Measurements from ENCODE around the gene XCR1.
"Not testable (repeated sequence)": the region's sequence is repeated elsewhere in the genome, so short reads cannot be mapped to it uniquely, and the experiment has no call there.

Gene XCR1

DNA sequence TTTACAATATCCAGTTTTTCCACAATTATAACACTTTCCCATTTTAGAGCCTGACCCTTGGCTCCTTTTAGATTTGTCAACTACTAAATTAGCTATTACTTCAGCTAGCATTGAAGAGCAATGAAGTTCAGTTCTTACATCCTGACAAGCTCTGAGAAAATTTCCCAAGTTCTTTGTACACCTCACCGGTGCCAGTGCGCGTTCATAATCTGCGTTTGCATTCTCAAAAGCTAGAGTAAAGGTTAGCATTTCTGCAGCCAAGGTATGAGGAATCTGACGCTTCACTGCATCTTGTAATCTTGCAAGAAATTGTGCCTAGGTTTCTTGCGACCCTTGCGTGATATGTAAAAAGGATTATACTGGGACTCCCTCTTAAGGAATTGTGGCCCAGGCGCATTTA is 25.2 kb upstream of the XCR1 start:
- in situ Hi-C loops (cut with HindIII; ENCODE audit: low pct_ligation_motif_present, low pct_unique_long_range_greater_than_20kb, low sequenced_read_pairs), result no loop called here

DNA sequence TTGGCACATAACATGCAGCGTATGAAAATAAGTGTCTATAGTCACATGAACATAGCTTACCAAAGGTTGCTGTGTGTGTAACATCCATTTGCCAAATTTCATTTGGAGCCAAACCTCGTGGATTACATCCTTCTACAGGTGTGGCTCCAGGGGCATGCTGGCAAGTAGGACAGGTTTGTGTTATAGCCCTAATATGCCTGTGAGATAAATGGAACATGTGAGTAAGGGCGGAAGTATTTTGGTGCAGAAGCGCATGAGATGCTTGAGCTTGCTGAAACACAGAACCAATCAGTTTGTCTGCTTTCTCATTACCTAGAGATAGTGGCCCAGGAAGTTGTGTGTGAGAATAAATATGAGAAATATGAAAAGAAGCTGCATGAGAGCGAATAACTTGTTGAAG is 21.8 kb upstream of the XCR1 start:
- in situ Hi-C loops (cut with HindIII; ENCODE audit: low pct_ligation_motif_present, low pct_unique_long_range_greater_than_20kb, low sequenced_read_pairs), result no loop called here
- DNase-seq, result no peak

More for the DNA sequence above, 25.2 kb upstream of the XCR1 start:
- DNase-seq, result no peak

DNA sequence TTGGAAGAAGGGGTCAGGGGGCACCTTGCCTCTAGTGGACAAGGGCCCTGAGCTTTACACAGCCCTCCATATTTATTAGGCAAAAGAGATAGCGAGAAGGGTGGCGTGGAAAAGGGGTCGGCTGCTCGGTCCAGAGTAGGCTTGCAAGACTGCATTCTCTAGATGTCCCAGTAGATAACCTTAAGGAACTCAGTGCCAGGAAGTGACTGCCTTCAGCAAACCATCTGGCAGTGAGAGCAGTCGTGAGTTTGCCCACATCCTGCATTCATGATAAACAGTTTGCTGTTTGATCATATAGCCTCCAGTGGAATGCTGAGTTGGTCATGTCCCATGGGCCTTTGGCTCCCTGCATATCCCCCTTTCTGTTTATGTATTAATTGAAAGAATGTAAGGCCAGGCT is 18.9 kb upstream of the XCR1 start:
- in situ Hi-C loops (cut with HindIII; ENCODE audit: low pct_ligation_motif_present, low pct_unique_long_range_greater_than_20kb, low sequenced_read_pairs); DNase-seq: not testable (repeated sequence)

DNA sequence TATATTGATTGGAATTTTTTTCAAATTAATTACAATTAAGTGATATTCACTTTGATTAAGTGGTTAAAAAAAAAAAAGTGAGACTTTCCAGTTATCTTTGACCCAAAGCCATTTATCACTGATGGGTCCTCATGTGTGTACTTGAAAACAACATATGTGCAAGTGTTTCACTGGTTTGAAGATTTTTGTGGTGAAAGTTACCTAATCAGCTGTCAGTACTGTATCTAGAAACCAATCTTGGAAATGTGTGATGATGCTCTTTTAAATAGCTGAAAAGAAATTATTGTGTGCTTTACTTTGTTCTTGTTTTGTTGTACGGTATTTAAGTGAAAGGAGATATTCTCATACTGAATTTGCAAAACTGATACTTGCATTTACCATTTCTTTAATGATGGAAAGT is 11.6 kb upstream of the XCR1 start:
- DNase-seq, result no peak
- in situ Hi-C loops (cut with HindIII; ENCODE audit: low pct_ligation_motif_present, low pct_unique_long_range_greater_than_20kb, low sequenced_read_pairs), result no loop called here

DNA sequence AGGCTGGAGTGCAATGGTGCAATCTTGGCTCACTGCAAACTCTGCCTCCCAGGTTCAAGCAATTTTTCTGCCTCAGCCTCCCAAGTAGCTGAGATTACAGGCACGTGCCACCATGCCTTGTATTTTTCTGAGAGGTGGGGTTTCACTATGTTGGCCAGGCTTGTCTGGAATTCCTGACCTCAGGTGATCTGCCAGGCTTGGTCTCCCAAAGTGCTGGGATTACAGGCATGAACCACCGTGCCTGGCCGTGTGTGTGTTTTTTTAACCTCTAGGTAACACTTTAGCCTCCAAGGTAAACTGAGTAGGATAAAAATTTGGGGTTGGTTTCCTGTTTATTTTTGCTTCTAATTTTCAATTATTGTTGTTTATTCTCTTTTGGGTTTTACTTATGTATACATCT is 10.8 kb upstream of the XCR1 start:
- in situ Hi-C loops (cut with HindIII; ENCODE audit: low pct_ligation_motif_present, low pct_unique_long_range_greater_than_20kb, low sequenced_read_pairs); DNase-seq: not testable (repeated sequence)

DNA sequence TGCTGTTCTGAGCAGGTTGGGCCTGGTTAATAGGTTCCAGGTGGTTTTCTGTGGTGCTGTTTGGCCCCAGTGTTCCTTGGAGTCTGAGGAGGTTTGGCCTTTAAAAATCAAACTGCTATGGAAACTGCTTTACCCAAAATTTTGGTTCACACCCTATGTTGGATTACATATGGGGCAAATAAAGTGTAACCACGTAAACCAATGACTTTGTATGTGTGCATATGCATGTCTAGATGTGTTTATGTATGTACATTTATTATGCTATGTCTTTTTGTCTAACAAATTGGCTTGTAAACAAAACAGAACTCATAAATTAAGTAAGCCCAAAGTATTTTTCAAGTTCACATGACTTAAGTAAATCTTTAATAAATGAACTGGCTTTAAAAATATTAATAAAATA is 8.9 kb upstream of the XCR1 start:
- in situ Hi-C loops (cut with HindIII; ENCODE audit: low pct_ligation_motif_present, low pct_unique_long_range_greater_than_20kb, low sequenced_read_pairs), result no loop called here
- DNase-seq, result no peak

DNA sequence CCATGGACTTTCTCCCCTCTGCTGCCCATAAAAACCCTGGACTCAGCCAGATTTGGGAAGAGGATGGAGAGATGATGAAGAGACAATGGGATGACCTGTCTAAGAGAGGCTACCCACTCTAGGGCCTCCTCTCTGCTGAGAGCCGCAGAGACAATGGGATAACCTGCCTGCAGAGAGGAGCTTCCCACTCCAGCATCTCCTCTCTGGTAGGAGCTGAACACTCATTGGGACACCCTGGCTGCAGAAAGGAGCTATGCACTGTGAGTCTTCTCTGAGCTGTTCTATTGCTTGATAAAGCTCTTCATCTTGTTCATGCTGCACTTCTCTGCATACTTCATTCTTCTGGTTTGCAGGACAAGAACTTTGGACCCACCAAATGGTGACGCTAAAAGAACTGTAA is 4.5 kb upstream of the XCR1 start:
- in situ Hi-C loops (cut with HindIII; ENCODE audit: low pct_ligation_motif_present, low pct_unique_long_range_greater_than_20kb, low sequenced_read_pairs), result no loop called here
- no peak for DNase-seq

DNA sequence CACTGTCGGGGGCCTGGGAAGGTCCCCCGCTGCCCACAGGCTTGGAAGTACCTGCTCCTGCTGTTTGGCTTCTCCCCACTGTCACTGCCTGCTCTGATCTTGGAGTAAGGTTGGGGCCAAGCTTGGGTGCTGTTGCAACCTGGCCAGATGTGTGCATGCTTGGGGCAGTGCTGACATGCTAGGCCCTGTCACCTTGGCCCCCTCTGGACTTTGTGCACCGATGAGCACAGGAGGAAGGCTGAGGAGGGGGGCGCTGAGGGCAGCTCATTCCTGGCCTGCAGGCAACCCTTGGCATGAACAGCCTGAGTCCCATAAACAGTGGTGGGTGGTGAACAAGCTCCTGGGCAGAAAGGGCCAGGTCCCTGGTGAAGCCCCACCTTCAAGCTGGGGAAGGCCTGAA is 4.0 kb upstream of the XCR1 start:
- in situ Hi-C loops (cut with HindIII; ENCODE audit: low pct_ligation_motif_present, low pct_unique_long_range_greater_than_20kb, low sequenced_read_pairs), result no loop called here
- DNase-seq, result no peak

DNA sequence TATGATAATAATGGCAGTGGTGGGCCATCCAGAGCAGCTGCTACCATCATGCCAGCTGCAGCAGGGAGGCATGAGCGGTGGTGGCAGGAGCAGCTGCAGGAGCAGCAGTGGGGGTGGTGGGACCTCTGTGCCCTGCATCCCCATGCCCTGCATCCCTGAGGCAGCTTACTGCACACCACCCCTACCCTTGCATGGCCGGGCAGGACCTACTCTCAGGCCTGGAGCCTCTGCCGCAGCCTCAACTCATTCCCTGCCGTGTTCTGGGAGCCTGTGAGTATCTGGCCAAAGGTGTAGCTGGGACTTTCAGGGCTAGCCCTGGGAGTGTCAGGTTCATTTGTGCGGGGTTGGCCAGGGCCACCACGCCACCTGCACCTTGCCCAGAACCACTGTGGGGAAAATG is 3.3 kb upstream of the XCR1 start:
- in situ Hi-C loops (cut with HindIII; ENCODE audit: low pct_ligation_motif_present, low pct_unique_long_range_greater_than_20kb, low sequenced_read_pairs), result no loop called here
- no peak for DNase-seq

DNA sequence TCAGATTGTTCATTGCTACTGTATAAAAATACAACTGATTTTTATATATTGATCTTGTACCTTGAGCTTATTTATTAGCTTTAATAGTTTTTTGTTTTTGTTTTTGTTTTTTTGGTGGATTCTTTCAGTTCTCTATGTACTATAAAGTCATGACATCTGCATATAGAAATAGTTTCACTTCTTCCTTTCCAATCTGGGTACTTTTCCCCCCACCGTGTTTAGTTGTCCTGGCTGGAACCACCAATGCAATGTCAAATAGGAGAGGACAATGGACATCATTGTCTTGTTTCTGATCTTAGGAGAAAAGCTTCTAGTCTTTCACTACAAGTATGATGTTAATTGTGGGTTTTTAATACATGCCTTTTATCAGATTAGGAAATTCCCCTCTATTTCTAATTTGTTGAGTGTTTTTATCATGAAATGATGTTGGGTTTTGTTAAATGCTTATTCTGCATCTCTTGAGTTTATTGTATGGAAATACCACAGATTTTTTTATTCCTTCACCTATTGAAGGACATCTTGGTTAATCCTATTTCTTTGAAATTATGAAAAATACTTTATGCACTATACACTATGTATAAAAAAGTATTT is 2.8 kb upstream of the XCR1 start:
- in situ Hi-C loops (cut with HindIII; ENCODE audit: low pct_ligation_motif_present, low pct_unique_long_range_greater_than_20kb, low sequenced_read_pairs), result no loop called here
- DNase-seq, result no peak

DNA sequence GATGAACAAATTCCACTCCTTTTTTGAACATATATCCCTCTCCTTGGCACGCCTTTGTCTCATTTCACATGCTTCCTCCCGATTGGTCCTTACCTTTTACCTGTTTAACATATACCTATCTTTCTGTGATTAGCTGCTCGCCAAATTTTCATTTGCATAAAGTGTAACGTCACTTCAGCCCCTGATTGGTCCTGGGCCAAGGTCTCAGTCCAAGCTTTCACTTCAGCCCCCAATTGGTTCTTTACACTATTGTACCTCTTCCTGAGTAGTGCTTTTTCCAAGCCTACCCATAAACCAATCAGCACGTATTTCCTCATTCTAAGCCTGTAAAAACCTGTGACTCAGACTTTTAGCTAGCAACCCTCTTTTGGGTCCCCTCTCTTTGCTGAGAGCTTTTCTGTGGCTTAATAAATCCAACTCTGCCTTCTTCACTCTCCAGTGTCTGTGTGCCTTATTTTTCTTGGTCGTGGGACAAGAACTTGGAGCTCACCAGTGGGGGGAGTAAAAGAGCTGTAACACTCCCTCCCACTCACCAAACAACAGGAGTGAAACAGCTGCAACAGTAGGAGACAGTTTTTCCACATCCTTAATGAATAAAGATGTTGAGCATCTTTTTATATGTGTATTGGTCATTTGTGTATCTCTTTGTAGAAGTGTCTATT is 584 bp upstream of the XCR1 start:
- in situ Hi-C loops (cut with HindIII; ENCODE audit: low pct_ligation_motif_present, low pct_unique_long_range_greater_than_20kb, low sequenced_read_pairs), result no loop called here
- no peak for DNase-seq

DNA sequence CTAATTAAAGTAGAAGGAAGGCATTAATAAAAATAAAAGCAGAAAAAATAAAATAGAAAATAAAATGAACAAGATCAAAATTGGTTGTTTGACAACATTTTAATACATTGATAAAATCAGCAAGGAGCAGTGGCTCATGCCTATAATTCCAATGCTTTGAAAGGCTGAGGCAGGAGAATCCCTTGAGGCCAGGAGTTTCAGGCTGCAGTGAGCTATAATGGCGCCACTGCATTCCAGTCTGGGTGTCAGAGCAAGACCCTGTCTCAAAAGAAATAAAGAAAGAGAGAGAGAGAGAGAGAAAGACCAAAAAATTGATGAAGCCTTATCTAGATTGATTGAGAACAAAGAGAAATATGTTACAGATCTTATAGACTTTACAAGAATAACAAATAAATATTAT is 2.1 kb downstream of the XCR1 start:
- in situ Hi-C loops (cut with HindIII; ENCODE audit: low pct_ligation_motif_present, low pct_unique_long_range_greater_than_20kb, low sequenced_read_pairs), result no loop called here
- DNase-seq, result no peak

DNA sequence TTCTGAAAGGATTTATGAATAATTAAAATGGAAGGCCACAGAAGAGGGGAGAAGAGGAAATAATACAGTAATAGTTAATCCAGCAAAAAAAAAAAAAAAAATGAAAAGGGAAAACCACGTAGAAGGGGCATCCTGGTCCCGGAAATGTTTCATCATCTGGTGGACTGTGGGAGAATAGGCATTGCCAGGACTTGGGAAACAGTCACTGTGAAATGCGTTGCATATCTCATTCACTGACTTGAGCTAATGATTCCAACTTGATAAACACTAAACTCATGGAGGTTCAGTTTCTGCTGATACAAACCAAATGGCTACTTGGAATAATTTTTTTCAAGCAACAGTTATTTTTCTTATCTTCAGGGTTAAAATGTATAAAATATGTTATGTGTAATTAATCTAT is 3.2 kb downstream of the XCR1 start:
- DNase-seq, result no peak
- in situ Hi-C loops (cut with HindIII; ENCODE audit: low pct_ligation_motif_present, low pct_unique_long_range_greater_than_20kb, low sequenced_read_pairs), result no loop called here

DNA sequence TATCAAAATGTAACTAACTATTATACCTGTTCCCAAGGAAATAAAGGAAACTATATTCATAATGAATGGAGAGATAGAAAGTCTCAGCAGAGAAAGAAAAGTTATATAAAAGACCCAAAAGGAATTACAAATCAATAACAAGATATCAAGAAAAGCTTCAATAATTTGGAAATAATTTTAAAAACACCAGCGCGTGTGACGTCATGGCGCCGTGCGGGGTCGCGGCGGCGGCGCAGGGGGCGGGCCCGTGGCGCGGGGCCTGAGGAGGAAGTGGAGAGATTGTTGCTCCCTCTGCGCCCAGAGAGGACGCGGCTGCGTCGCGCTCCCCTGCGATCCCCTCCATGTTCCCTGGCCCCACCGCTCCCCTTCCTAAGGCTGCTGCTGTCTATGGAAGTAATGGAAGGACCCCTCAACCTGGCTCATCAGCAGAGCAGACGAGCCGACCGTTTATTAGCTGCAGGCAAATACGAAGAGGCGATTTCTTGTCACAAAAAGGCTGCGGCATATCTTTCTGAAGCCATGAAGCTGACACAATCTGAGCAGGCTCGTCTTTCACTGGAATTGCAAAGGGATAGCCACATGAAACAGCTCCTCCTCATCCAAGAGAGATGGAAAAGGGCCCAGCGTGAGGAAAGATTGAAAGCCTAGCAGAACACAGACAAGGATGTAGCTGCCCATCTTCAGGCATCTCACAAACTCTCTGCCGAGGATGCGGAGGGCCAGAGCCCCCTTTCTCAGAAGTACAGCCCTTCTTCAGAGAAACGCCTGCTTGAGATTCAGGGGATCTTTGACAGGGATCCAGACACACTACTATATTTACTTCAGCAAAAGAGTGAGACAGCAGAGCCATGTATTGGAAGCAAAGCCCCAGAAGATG is 4.1 kb downstream of the XCR1 start:
- no peak for DNase-seq
- in situ Hi-C loops (cut with HindIII; ENCODE audit: low pct_ligation_motif_present, low pct_unique_long_range_greater_than_20kb, low sequenced_read_pairs), result no loop called here

DNA sequence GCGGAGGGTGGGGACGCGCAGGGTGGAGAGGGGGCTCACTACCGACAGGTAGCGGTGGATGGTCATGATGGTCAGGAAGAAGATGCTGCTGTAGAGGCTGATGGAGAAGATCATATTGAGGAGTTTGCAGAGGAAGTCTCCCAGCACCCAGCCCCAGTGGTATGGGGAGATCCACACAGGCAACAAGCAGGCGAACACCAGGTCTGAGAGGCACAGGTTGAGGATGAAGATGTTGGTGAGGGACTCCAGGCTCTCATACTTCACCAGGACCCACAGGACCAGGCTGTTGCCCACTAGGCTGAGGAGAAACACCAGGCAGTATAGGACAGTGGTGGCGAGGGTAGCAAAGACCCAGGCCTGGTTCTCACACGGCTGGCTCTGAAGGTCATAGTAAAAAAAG is 5.8 kb downstream of the XCR1 start:
- in situ Hi-C loops (cut with HindIII; ENCODE audit: low pct_ligation_motif_present, low pct_unique_long_range_greater_than_20kb, low sequenced_read_pairs), result no loop called here
- no peak for DNase-seq

DNA sequence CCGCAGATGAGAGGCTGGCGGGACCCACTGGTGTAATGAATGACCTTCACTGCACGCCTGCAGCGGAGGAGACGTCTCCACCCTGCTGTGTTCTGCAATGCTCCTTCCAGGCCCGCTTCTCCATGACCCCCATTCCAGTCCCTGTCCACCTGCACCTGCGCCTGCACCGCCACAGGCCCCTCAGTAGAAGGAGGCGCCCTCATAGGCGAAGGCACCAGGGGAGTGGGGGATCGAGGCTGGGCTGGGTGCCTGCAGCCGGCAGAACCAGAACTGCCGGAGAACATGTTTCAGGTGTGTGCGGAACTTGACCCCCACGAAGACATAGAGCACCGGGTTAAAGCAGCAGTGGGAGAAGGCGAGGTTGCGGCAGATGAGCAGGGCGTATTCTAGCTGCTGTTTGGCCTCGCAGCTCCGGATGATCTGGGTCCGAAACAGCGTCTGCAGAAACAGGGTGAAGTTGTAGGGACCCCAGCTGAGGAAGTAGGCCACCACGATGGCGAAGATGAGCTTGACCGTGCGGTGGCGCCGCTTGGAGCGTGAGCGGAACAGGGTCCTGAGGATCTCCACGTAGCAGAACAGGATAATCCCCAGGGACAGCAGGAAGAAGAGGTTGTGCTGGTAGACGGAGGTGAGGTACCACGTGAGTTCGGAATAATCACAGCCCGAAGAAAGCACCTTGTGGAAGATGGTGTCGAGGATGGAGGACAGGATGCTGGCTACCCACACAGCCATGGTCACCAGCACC is 6.3 kb downstream of the XCR1 start:
- in situ Hi-C loops (cut with HindIII; ENCODE audit: low pct_ligation_motif_present, low pct_unique_long_range_greater_than_20kb, low sequenced_read_pairs), result no loop called here
- DNase-seq, result no peak

DNA sequence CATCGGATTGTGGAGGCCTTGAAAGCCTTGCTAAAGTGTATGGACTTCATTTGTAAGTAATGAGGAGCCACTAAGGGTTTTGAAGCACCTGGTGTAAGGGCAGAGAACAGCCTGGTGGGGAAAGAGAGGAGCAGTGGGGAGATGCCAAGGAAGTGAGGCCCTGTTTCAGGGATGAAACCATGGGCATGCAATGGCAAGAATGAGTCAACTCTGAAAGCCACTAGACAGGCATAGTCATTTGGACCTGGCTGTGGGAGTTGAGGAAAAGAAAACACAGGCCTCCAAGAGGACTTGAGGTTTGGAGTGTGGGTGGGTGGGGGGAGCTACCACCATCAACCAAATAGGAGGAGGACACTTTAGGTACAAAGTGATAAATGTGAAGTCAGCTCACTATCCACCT is 7.6 kb downstream of the XCR1 start:
- DNase-seq, result no peak
- in situ Hi-C loops (cut with HindIII; ENCODE audit: low pct_ligation_motif_present, low pct_unique_long_range_greater_than_20kb, low sequenced_read_pairs), result no loop called here

DNA sequence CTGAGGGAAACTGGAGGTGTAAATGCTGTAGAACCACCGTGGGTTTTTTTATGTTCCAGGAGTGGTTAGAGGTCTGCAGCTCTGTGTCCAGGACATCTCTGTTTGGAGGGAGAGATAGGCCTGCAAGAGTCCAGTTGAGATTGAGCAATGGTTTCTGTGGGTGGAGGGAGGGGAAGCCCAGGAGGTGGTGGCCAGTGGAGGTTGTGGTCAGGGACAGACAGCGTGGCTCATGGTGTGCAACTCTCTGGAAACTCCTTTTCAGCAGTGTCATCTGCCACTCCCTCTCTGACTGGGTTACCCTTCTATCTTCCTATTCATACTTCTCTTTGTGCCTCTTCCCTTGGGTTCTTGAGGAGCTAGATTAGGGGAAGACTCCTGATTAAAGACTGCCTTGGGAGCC is 9.6 kb downstream of the XCR1 start:
- in situ Hi-C loops (cut with HindIII; ENCODE audit: low pct_ligation_motif_present, low pct_unique_long_range_greater_than_20kb, low sequenced_read_pairs), result no loop called here
- DNase-seq, result no peak
